Measurements from ENCODE around the gene PLCB4. TPM values are rescaled to one million over a fixed set of nuclear protein-coding genes. Genes with fewer than 3 reads are reported as not detected.

The PLCB4 gene
- total RNA-seq, 1 donor from 2014 or later, result 30.5 TPM

DNA sequence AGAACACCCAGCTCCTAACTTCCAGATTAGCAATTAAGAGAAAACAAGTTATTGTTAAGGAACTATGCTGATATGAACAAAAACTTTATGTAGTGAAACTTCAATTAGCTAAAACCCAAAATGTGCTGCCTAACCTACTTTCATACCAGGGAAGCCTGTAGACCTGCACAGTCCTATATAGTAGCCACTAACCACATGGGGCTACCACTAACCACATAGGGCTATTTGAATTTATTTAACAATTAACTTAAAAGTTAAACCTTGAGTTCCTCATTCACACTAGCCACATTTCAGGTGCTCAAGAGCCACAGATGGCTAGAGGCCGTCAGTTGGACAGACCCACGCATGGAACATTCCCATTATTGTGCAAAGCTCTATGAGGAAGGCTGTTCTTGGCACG lies 373.1 kb downstream of the PLCB4 start:
- Histone ChIP-seq H3K27me3 (ENCODE audit: low read depth) (no peaks in the 10 kb centered on the region), H3K4me1 (no peaks in the 10 kb centered on the region), H3K9me3 (replicated peaks) (peaks cover 8% of the 10 kb centered on the region), H3K4me3 (no peak overlapping the region), H3K36me3 (peaks cover 90% of the 10 kb centered on the region), H3K27ac (replicated peaks) (no peak overlapping the region)
- DNase-seq, result no peak
- TF ChIP-seq, protein P1, sequence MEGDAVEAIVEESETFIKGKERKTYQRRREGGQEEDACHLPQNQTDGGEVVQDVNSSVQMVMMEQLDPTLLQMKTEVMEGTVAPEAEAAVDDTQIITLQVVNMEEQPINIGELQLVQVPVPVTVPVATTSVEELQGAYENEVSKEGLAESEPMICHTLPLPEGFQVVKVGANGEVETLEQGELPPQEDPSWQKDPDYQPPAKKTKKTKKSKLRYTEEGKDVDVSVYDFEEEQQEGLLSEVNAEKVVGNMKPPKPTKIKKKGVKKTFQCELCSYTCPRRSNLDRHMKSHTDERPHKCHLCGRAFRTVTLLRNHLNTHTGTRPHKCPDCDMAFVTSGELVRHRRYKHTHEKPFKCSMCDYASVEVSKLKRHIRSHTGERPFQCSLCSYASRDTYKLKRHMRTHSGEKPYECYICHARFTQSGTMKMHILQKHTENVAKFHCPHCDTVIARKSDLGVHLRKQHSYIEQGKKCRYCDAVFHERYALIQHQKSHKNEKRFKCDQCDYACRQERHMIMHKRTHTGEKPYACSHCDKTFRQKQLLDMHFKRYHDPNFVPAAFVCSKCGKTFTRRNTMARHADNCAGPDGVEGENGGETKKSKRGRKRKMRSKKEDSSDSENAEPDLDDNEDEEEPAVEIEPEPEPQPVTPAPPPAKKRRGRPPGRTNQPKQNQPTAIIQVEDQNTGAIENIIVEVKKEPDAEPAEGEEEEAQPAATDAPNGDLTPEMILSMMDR (IDR thresholded peaks at IDR 0.05; ENCODE audit: borderline replicate concordance), result no peak
- intact Hi-C loops (cut with micrococcal nuclease), result no loop called here

DNA sequence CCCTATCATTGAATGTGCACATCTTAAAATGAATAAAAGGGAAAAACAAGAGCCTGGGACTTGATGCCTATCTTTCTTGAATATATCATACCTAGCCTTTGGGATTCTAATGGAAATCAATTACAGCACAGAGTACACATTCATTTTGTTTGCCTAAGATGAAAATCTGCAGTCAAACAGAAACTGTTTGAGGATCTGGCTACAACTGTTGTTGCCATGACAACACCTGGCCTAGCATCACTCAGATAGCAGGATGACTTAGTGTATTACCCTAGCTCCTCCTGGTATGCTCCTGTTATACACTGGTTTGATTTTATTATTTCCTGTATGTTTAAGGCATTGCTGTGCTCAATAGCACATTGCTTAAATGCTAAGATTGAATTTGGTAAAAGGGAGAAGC lies 374.0 kb downstream of the PLCB4 start:
- TF ChIP-seq, protein P1 (IDR thresholded peaks at IDR 0.05; ENCODE audit: borderline replicate concordance), result no peak
- H3K27me3 ChIP-seq (ENCODE audit: low read depth), result no peaks in the 10 kb centered on the region
- H3K4me1 ChIP-seq, result no peaks in the 10 kb centered on the region
- no peak for DNase-seq
- no peak overlapping the region for H3K27ac ChIP-seq (replicated peaks)
- no peak overlapping the region for H3K4me3 ChIP-seq
- H3K9me3 ChIP-seq (replicated peaks), result peaks cover 8% of the 10 kb centered on the region
- intact Hi-C loops (cut with micrococcal nuclease), result no loop called here
- H3K36me3 ChIP-seq, result peaks cover 89% of the 10 kb centered on the region

DNA sequence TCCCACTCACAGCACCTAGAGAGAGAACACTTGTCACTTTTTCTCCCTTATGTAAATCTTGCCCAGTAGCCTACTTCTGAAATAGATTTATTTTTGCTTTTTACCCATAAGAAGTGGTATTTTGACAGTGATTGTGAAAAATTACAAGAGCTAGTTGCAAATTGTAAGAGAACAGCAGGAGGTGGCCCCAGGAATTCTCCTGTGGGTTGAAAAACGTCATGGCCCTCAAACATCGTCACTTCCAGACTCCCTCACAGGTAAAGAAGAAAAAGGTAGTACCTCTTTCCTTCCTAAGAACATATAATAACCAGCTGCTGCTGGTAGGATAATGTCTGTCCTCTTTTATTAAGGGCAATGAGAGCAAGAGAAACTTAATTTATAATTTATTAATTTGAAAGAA lies 376.0 kb downstream of the PLCB4 start:
- intact Hi-C loops (cut with micrococcal nuclease), result no loop called here
- H3K27me3 ChIP-seq (ENCODE audit: low read depth), result no peaks in the 10 kb centered on the region
- no peak overlapping the region for H3K4me3 ChIP-seq
- H3K9me3 ChIP-seq (replicated peaks), result no peaks in the 10 kb centered on the region
- peaks cover 81% of the 10 kb centered on the region for H3K36me3 ChIP-seq
- no peak for DNase-seq
- no peaks in the 10 kb centered on the region for H3K4me1 ChIP-seq
- TF ChIP-seq, protein P1 (IDR thresholded peaks at IDR 0.05; ENCODE audit: borderline replicate concordance), result no peak
- no peak overlapping the region for H3K27ac ChIP-seq (replicated peaks)

DNA sequence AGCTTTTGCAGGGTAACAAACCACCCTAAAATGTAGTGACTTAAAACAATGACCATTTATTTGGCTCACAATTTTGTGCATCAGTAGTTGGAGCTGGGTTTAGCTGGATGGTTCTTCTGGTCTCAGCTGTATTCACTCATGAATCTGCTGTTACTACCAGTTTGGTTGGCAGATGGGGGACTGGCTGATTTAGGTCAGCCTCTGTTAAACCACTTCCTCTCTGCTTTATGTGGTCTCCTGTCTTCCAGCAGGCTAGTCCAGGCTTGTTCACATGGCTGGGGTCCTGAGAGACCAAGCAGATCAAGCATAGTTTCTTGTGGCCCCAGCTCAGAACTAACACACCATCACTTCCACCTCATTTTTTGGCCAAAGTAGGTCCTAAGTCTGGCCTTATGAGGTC lies 378.3 kb downstream of the PLCB4 start:
- Histone ChIP-seq H3K9me3 (replicated peaks) (no peaks in the 10 kb centered on the region), H3K27me3 (ENCODE audit: low read depth) (no peaks in the 10 kb centered on the region), H3K27ac (replicated peaks) (no peak overlapping the region), H3K36me3 (peaks cover 71% of the 10 kb centered on the region), H3K4me3 (no peak overlapping the region), H3K4me1 (no peaks in the 10 kb centered on the region)
- intact Hi-C loops (cut with micrococcal nuclease), result no loop called here
- TF ChIP-seq, protein P1 (IDR thresholded peaks at IDR 0.05; ENCODE audit: borderline replicate concordance), result no peak
- DNase-seq, result no peak

DNA sequence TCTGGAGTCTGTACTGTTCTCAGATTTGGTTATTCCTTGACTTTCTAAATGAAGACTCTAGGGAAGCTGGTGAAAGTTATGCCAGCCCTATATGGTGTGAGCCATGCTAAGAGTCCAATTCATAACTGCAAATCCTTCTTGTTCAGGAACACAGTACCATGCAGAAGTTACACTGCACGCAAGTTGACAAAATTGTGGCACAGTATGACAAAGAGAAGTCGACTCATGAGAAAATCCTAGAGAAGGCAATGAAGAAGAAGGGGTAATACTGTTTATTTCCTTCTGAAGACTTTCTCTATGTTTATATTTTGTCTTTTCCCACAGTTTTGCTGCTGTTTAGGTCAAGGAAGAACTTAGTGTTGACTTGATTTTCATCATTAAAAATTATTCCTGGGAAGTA lies 384.3 kb downstream of the PLCB4 start:
- DNase-seq, result no peak
- TF ChIP-seq, protein P1 (IDR thresholded peaks at IDR 0.05; ENCODE audit: borderline replicate concordance), result no peak
- no peaks in the 10 kb centered on the region for H3K9me3 ChIP-seq (replicated peaks)
- H3K4me1 ChIP-seq, result no peaks in the 10 kb centered on the region
- no peak overlapping the region for H3K4me3 ChIP-seq
- peaks cover 67% of the 10 kb centered on the region for H3K36me3 ChIP-seq
- intact Hi-C loops (cut with micrococcal nuclease), result no loop called here
- no peaks in the 10 kb centered on the region for H3K27me3 ChIP-seq (ENCODE audit: low read depth)
- H3K27ac ChIP-seq (replicated peaks), result no peak overlapping the region

DNA sequence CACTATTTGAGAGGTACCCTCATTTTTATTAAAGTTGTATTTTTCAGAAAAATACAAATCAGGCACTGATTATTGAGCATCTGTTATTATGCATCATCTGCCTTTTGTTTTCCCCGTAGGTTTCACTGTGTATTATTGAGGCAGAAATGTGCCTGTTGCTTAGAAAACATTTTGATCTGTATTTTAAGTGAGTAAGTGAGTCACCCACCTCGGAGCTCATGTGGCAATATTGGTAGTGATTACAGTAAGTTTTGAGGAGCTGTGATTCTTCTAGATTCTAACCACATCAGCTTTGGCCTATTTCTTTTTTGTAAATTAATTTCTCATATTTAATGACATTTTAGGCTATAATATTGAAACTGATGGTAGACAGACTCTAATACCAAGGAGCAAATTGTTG lies 385.9 kb downstream of the PLCB4 start:
- DNase-seq, result no peak
- Histone ChIP-seq H3K36me3 (peaks cover 74% of the 10 kb centered on the region), H3K9me3 (replicated peaks) (no peaks in the 10 kb centered on the region), H3K27me3 (ENCODE audit: low read depth) (no peaks in the 10 kb centered on the region), H3K27ac (replicated peaks) (no peak overlapping the region), H3K4me3 (no peak overlapping the region), H3K4me1 (peaks cover 2% of the 10 kb centered on the region)
- intact Hi-C loops (cut with micrococcal nuclease), result no loop called here
- TF ChIP-seq, protein P1 (IDR thresholded peaks at IDR 0.05; ENCODE audit: borderline replicate concordance), result no peak

Data from left ventricle myocardium inferior (tissue), 1 donor.